ENCODE measurements around the gene KCNQ1.
A peak's percentile ranks its signal among the peaks of the same experiment; 100 is the strongest.

Gene KCNQ1

GRCh38 chr11:2812371-2812991 is 367.7 kb downstream of the KCNQ1 start:
- Histone ChIP-seq H3K9ac (ENCODE audit: low read length in 2 of 2) (no peak overlapping the region), H3K27ac (ENCODE audit: low read length) (no peak overlapping the region), H3K9me3 (ENCODE audit: control insufficient read depth in 2 of 2, low read length in 2 of 2) (peaks cover 0 to 10% of the 10 kb centered on the region in 2 donors), H3K36me3 (ENCODE audit: control insufficient read depth in 2 of 2, insufficient read depth in 2 of 2, low read length in 2 of 2) (no peaks in the 10 kb centered on the region), H3K4me3 (ENCODE audit: low read length in 2 of 2) (peak overlapping the region in 1 of 2 donors; percentile 57), H3K4me1 (ENCODE audit: control insufficient read depth, insufficient read depth, low read length) (peaks cover 14% of the 10 kb centered on the region), H3K27me3 (ENCODE audit: control insufficient read depth in 1 of 2, insufficient read depth in 2 of 2, low read length in 2 of 2) (no peaks in the 10 kb centered on the region)

- no peak overlapping the region for H3K4me3 ChIP-seq (ENCODE audit: low read length in 2 of 2)
- H3K9ac ChIP-seq (ENCODE audit: low read length in 2 of 2) = no peak overlapping the region
- H3K9me3 ChIP-seq (ENCODE audit: control insufficient read depth in 2 of 2, low read length in 2 of 2) = peaks cover 0 to 10% of the 10 kb centered on the region in 2 donors
- H3K36me3 ChIP-seq (ENCODE audit: control insufficient read depth in 2 of 2, insufficient read depth in 2 of 2, low read length in 2 of 2) = no peaks in the 10 kb centered on the region
- H3K4me1 ChIP-seq (ENCODE audit: control insufficient read depth, insufficient read depth, low read length) = peaks cover 6% of the 10 kb centered on the region
- no peaks in the 10 kb centered on the region for H3K27me3 ChIP-seq (ENCODE audit: control insufficient read depth in 1 of 2, insufficient read depth in 2 of 2, low read length in 2 of 2)
- H3K27ac ChIP-seq (ENCODE audit: low read length) = no peak overlapping the region
These were observed 368.5 kb downstream of the KCNQ1 start for GRCh38 chr11:2813141-2813908.

DNA sequence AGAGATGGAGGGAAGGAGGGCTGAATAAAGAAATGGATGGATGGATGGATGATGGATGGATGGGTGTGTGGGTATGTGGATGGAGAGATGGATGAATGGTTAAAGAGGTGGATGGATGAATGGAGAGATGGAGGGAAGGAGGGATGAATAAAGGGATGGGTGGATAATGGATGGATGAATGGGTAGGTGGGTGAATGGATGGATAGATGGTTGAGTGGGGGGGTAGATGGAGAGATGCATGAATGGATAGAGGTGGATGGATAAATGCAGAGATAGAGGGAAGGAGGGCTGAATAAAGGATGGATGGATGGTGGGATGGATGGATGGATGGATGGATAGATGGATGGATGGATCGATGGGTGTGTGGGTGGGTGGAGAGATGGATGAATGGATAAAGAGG is 369.2 kb downstream of the KCNQ1 start:
- Histone ChIP-seq H3K4me3 (ENCODE audit: low read length in 2 of 2) (no peak overlapping the region), H3K4me1 (ENCODE audit: control insufficient read depth, insufficient read depth, low read length) (peaks cover 4% of the 10 kb centered on the region), H3K9me3 (ENCODE audit: control insufficient read depth in 2 of 2, low read length in 2 of 2) (peaks cover 0 to 13% of the 10 kb centered on the region in 2 donors), H3K27me3 (ENCODE audit: control insufficient read depth in 1 of 2, insufficient read depth in 2 of 2, low read length in 2 of 2) (no peaks in the 10 kb centered on the region), H3K27ac (ENCODE audit: low read length) (no peak overlapping the region), H3K36me3 (ENCODE audit: control insufficient read depth in 2 of 2, insufficient read depth in 2 of 2, low read length in 2 of 2) (no peaks in the 10 kb centered on the region), H3K9ac (ENCODE audit: low read length in 2 of 2) (no peak overlapping the region)

DNA sequence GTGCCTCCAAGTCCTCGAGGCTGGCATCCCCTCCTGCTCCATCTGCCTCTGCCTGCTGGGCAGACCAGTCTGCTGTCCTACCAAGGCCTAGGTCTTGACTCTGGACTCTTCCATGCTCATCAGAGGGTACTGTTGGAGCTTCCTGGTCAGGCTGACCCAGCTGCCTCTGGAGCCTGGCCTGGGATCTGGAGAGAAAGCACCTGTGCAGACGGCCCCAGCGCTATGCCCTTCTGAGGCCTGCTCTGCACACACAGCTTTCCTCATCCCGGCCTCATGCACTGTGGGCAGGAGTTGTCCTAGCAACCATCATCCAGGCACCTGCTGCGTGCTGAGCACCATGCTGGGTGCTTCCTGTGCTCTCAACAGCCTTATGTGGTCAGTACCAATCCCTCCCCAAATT is 369.9 kb downstream of the KCNQ1 start:
- H3K4me1 ChIP-seq (ENCODE audit: control insufficient read depth, insufficient read depth, low read length) = peaks cover 4% of the 10 kb centered on the region
- H3K36me3 ChIP-seq (ENCODE audit: control insufficient read depth in 2 of 2, insufficient read depth in 2 of 2, low read length in 2 of 2) = no peaks in the 10 kb centered on the region
- H3K27ac ChIP-seq (ENCODE audit: low read length) = no peak overlapping the region
- H3K9me3 ChIP-seq (ENCODE audit: control insufficient read depth in 2 of 2, low read length in 2 of 2) = peaks cover 4 to 20% of the 10 kb centered on the region in 2 donors
- H3K9ac ChIP-seq (ENCODE audit: low read length in 2 of 2) = no peak overlapping the region
- H3K4me3 ChIP-seq (ENCODE audit: low read length in 2 of 2) = no peak overlapping the region
- no peaks in the 10 kb centered on the region for H3K27me3 ChIP-seq (ENCODE audit: control insufficient read depth in 1 of 2, insufficient read depth in 2 of 2, low read length in 2 of 2)

GRCh38 chr11:2815762-2816496 is 371.1 kb downstream of the KCNQ1 start:
- Histone ChIP-seq H3K9ac (ENCODE audit: low read length in 2 of 2) (no peak overlapping the region), H3K27me3 (ENCODE audit: control insufficient read depth in 1 of 2, insufficient read depth in 2 of 2, low read length in 2 of 2) (no peaks in the 10 kb centered on the region), H3K27ac (ENCODE audit: low read length) (no peak overlapping the region), H3K9me3 (ENCODE audit: control insufficient read depth in 2 of 2, low read length in 2 of 2) (peaks cover 4 to 20% of the 10 kb centered on the region in 2 donors), H3K4me3 (ENCODE audit: low read length in 2 of 2) (no peak overlapping the region), H3K4me1 (ENCODE audit: control insufficient read depth, insufficient read depth, low read length) (peaks cover 4% of the 10 kb centered on the region), H3K36me3 (ENCODE audit: control insufficient read depth in 2 of 2, insufficient read depth in 2 of 2, low read length in 2 of 2) (no peaks in the 10 kb centered on the region)

GRCh38 chr11:2816523-2816922 is 371.7 kb downstream of the KCNQ1 start:
- no peak overlapping the region for H3K9ac ChIP-seq (ENCODE audit: low read length in 2 of 2)
- no peak overlapping the region for H3K4me3 ChIP-seq (ENCODE audit: low read length in 2 of 2)
- H3K9me3 ChIP-seq (ENCODE audit: control insufficient read depth in 2 of 2, low read length in 2 of 2) = peaks cover 4 to 20% of the 10 kb centered on the region in 2 donors
- peaks cover 4% of the 10 kb centered on the region for H3K4me1 ChIP-seq (ENCODE audit: control insufficient read depth, insufficient read depth, low read length)
- H3K27ac ChIP-seq (ENCODE audit: low read length) = no peak overlapping the region
- H3K36me3 ChIP-seq (ENCODE audit: control insufficient read depth in 2 of 2, insufficient read depth in 2 of 2, low read length in 2 of 2) = no peaks in the 10 kb centered on the region
- H3K27me3 ChIP-seq (ENCODE audit: control insufficient read depth in 1 of 2, insufficient read depth in 2 of 2, low read length in 2 of 2) = no peaks in the 10 kb centered on the region

GRCh38 chr11:2816941-2817421 is 372.2 kb downstream of the KCNQ1 start:
- Histone ChIP-seq H3K27me3 (ENCODE audit: control insufficient read depth in 1 of 2, insufficient read depth in 2 of 2, low read length in 2 of 2) (no peaks in the 10 kb centered on the region), H3K9ac (ENCODE audit: low read length in 2 of 2) (no peak overlapping the region), H3K36me3 (ENCODE audit: control insufficient read depth in 2 of 2, insufficient read depth in 2 of 2, low read length in 2 of 2) (no peaks in the 10 kb centered on the region), H3K9me3 (ENCODE audit: control insufficient read depth in 2 of 2, low read length in 2 of 2) (peaks cover 4 to 20% of the 10 kb centered on the region in 2 donors), H3K4me3 (ENCODE audit: low read length in 2 of 2) (no peak overlapping the region), H3K4me1 (ENCODE audit: control insufficient read depth, insufficient read depth, low read length) (peaks cover 2% of the 10 kb centered on the region), H3K27ac (ENCODE audit: low read length) (no peak overlapping the region)

- Histone ChIP-seq H3K4me3 (ENCODE audit: low read length in 2 of 2) (no peak overlapping the region), H3K9ac (ENCODE audit: low read length in 2 of 2) (no peak overlapping the region), H3K4me1 (ENCODE audit: control insufficient read depth, insufficient read depth, low read length) (peaks cover 2% of the 10 kb centered on the region), H3K36me3 (ENCODE audit: control insufficient read depth in 2 of 2, insufficient read depth in 2 of 2, low read length in 2 of 2) (no peaks in the 10 kb centered on the region), H3K9me3 (ENCODE audit: control insufficient read depth in 2 of 2, low read length in 2 of 2) (peaks cover 4 to 20% of the 10 kb centered on the region in 2 donors), H3K27me3 (ENCODE audit: control insufficient read depth in 1 of 2, insufficient read depth in 2 of 2, low read length in 2 of 2) (no peaks in the 10 kb centered on the region), H3K27ac (ENCODE audit: low read length) (no peak overlapping the region)
These were observed 372.6 kb downstream of the KCNQ1 start for GRCh38 chr11:2817431-2817830.

DNA sequence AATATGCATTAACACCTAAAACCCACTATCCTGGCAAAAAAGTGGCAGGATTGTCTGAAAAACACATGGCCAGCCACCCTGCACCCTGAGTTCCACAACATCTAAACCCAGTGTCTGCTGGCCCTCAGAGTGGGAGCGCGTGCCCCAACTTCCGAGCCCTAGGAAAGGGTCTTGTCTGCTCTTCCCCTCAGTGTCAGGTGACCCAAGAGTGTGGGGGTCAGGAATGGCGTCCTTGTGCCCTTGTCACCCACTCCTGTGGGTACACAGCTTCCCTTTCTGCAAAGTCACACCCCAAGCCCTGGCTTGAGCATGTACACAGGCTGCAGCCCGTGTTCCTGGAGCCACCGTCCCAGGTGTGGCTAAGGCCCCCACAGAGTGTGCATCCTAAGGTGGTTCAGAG is 373.2 kb downstream of the KCNQ1 start:
- Histone ChIP-seq H3K4me1 (ENCODE audit: control insufficient read depth, insufficient read depth, low read length) (no peaks in the 10 kb centered on the region), H3K27me3 (ENCODE audit: control insufficient read depth in 1 of 2, insufficient read depth in 2 of 2, low read length in 2 of 2) (no peaks in the 10 kb centered on the region), H3K9me3 (ENCODE audit: control insufficient read depth in 2 of 2, low read length in 2 of 2) (peaks cover 4 to 20% of the 10 kb centered on the region in 2 donors), H3K27ac (ENCODE audit: low read length) (no peak overlapping the region), H3K36me3 (ENCODE audit: control insufficient read depth in 2 of 2, insufficient read depth in 2 of 2, low read length in 2 of 2) (no peaks in the 10 kb centered on the region), H3K9ac (ENCODE audit: low read length in 2 of 2) (no peak overlapping the region), H3K4me3 (ENCODE audit: low read length in 2 of 2) (no peak overlapping the region)

DNA sequence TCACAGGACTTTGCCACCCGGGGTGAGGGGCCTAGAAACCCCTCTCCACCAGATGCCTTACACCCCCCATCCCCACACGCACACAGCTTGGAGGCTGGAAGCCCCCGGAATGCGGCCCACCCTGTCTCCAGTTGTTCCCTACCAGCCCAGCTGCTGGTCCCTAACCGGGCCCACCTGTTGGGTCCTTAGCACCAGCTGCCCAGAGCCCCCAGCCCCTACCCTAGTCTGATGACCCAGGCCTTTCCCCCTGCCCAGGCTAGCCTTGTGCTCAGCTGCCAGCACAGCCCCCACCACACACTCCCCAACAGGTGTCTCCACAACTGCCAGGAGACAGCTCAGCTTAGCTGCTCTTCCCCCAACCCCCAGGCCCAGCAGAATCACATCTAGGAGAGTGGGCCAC is 373.7 kb downstream of the KCNQ1 start:
- Histone ChIP-seq H3K4me3 (ENCODE audit: low read length in 2 of 2) (no peak overlapping the region), H3K27ac (ENCODE audit: low read length) (no peak overlapping the region), H3K27me3 (ENCODE audit: control insufficient read depth in 1 of 2, insufficient read depth in 2 of 2, low read length in 2 of 2) (no peaks in the 10 kb centered on the region), H3K9ac (ENCODE audit: low read length in 2 of 2) (no peak overlapping the region), H3K36me3 (ENCODE audit: control insufficient read depth in 2 of 2, insufficient read depth in 2 of 2, low read length in 2 of 2) (no peaks in the 10 kb centered on the region), H3K9me3 (ENCODE audit: control insufficient read depth in 2 of 2, low read length in 2 of 2) (peaks cover 4 to 24% of the 10 kb centered on the region in 2 donors), H3K4me1 (ENCODE audit: control insufficient read depth, insufficient read depth, low read length) (no peaks in the 10 kb centered on the region)
